ENCODE measurements around the gene GCGR.

- TF ChIP-seq CTCF (IDR thresholded peaks at IDR 0.05) (no peak), POLR2A (IDR thresholded peaks at IDR 0.05) (no peak)
These were observed 2.7 kb downstream of the GCGR start for GRCh38 chr17:81806461-81807209.

All from lower leg skin (tissue), 3 donors.